ENCODE results near the gene SLC6A6.

Gene SLC6A6

GRCh38 chr3:14438262-14438661, 35.9 kb downstream of the SLC6A6 start:
- DNase-seq: no peak

DNA sequence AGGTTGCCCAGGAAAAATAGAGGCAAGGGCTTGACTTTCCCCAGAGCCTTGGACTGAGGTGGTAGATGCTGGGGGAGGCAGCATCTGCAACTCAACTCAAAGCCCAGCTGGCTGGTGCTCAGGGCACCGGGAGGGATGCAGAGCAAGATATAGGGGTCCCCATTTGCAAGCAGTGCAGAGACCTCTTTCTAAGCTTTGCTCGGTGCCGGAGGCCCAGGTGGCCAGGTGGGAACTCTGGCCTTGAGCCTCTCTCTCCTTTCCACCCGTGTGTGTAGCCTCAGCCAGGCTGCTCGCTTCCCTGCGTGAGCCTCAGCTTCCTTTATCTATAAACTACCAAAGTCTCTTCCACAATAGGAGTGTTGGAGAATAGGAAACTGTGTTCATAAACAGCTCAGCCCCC, 36.5 kb downstream of the SLC6A6 start:
- no peak for DNase-seq

DNA sequence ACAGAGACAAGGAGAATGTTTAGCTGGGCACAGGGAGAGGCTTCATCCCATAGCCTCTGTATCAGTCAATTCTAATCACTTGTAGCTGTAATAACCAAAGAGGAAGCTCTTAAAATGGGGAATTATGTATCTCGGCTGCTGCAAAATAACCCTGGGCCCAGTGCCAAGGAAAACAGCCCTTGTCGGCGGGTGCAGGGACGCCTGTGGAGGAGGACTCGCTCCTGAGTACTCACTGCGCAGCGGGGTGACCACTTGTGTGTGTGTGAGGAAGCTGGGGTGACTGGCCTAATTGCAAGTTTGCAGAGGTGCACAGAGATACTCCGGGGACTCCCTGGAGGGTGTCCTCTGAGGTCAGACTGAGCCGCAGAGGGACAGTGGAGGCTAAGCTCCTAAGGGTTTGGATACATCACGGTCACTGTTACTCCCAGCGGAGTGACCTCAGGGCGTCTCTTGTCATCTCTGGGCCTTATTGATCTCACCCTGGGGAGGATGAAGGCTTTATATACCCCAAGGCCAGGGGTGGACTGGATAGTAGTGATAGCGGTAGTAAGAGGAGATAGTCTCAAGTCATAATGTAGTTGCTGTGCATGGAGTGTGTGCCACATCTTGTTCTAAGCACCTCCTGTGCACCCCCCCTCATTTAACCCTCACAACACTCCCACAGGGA, 37.2 kb downstream of the SLC6A6 start:
- no peak for DNase-seq

- no peak for DNase-seq
Measured at GRCh38 chr3:14440168-14440518, 37.7 kb downstream of the SLC6A6 start.

DNA sequence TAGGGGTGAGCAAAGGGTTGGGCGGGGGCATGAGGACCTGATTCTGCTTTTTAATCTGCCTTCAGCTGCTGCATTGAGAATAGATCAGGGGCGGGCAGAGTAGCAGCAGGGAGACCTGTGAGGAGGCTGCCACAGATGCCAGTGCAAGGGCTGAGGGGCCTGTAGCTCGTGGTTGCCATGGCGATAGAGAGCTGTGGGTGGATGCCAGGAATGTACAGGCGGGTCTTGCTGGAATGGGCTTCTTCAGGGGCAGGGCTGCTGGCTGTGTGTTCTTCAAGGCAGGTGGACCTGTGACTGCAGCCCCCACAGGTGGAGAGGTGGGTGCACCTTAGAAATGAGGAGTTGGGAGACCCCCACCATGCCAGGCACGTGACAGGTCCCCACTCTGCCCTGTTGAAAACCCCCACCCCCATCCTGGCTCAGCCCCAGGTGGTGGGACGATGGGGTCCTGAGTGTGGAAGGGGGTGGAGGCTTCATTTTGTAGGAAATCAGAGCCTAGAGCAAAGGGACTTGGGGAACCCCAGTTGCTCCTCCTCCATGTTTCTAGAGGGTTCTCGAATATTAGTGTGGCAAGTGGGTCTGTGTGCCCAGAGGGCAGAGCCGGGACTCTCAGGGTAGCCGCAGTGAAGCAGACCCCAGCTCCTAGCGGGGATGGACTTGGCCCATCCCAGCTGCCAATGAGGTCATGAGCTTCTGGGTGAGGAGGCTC, 38.3 kb downstream of the SLC6A6 start:
- DNase-seq: no peak

DNA sequence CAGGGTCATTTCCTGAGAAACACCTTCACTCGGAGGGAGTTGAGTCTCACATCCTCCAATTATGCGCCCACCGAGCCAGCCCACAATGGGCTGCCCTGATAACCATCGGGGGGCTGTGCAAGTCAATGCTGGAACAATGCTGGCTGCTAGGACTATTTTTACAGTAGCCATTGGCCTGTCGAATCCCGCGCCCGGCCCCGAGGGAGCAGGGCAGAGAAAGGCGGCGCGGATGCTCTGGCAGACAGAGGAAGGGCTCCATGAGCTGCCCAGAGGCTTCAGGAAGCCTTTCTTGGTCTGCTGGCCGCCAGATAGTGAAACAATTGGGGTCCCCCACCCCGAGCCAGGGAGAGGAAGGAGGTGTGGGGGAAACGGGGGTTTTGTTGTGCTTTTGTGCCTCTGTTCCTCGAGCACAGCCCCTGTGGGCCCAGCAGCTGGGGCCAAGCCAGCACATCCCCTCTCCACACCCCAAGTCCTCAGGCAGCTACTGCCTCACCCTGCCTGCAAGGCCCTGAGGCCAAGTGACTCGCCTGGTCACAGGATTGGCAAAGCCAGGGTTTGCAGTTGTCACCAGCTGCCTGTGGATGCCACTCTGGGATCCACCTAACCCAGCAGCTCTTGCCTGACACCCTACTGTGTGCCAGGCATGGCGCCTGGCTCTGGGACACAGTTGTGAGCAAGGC, 39.0 kb downstream of the SLC6A6 start:
- no peak for DNase-seq

DNA sequence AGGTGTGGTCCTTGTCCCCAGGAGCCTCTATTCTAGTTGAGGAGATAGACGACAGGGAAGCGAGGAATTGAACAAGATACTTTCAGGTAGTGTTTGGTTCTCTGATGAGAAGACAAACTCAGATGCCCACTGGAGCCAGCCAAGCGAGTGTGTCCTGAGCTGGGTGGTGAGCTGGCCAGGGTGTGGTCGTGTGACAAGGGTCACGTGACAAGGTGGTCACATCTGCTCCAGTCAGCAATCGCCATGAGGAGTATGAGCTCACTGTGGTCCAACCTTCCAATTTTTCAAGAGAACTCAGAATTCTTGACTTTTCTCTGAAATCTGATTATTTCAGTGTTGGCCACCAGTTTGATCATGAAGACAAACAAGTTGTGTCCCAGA, 39.5 kb downstream of the SLC6A6 start:
- DNase-seq: no peak

DNA sequence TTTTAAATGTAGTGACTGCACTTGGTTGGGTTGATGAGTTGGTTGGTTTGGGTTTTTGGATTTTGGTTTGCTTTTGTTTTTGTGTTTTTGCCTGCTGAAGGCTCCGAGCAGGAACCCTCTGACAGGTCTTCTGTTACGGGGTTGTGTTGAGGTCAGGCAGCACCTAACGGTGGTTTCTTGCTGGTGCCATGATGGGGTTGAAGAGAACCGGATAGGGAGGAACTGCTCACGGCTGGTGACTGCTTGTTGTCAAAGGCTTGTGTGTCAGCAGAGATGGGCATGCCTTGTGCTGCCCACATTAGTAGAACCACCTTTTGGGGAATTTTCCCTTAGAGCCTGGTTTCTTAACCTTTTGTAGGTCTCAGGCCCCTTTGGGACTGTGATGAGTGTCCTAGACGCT, 42.0 kb downstream of the SLC6A6 start:
- no peak for DNase-seq

GRCh38 chr3:14445773-14446172, 43.4 kb downstream of the SLC6A6 start:
- DNase-seq: no peak

GRCh38 chr3:14446988-14447570, 44.7 kb downstream of the SLC6A6 start:
- no peak for DNase-seq

GRCh38 chr3:14448063-14448462, 45.7 kb downstream of the SLC6A6 start:
- DNase-seq: no peak

GRCh38 chr3:14448756-14449727, 46.6 kb downstream of the SLC6A6 start:
- DNase-seq: no peak

DNA sequence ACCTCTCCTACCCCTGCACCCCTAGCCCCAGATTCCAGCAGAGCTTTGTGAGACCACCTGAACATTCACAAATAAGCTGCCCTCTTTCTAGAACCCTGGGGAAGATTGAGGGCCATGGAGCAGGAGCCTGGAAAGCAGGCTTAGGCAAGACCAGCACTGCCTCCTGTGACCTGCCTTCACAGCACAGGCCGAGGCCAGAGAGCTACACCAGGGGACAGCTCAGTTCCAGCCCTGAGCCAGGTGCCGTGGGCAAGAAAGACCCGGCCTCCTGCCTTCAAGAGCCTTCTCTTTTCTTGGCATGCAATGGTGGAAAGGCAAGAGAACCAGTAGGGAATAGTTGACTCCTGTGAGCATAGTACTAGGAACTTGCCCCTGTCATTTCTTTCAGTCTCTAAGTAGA, 48.1 kb downstream of the SLC6A6 start:
- DNase-seq: no peak

DNA sequence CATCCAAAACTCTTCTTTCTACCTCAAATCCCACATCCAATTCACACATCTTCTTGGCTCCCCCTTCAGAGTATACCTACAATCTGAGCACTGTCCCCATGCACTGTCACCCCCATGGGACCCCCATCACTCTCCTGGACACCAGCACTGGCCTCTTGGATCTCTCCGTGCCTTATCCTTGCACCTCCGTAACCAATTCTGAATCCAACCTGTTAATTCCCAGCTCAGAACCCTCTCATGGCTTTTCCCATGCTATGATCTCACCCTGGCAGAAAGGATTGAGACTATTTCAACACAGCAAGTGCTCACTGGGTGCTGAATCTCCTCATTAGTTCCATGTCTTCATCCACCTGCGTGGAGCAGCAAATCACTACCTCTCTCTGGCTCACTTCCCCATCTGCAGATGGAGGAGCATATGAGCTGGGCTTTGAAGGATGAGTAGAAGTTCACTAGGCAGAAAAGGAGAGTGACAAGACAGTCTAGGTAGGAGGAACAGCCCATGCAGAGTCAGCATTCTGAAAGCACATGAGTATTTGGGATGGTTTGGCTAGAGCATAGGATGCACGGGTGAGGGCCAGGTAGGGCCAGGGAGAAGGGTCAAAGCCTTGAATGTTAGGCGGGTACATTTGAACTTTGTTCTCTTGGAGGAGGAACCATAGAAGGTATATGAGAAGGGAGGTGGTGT, 48.7 kb downstream of the SLC6A6 start:
- DNase-seq: no peak

DNA sequence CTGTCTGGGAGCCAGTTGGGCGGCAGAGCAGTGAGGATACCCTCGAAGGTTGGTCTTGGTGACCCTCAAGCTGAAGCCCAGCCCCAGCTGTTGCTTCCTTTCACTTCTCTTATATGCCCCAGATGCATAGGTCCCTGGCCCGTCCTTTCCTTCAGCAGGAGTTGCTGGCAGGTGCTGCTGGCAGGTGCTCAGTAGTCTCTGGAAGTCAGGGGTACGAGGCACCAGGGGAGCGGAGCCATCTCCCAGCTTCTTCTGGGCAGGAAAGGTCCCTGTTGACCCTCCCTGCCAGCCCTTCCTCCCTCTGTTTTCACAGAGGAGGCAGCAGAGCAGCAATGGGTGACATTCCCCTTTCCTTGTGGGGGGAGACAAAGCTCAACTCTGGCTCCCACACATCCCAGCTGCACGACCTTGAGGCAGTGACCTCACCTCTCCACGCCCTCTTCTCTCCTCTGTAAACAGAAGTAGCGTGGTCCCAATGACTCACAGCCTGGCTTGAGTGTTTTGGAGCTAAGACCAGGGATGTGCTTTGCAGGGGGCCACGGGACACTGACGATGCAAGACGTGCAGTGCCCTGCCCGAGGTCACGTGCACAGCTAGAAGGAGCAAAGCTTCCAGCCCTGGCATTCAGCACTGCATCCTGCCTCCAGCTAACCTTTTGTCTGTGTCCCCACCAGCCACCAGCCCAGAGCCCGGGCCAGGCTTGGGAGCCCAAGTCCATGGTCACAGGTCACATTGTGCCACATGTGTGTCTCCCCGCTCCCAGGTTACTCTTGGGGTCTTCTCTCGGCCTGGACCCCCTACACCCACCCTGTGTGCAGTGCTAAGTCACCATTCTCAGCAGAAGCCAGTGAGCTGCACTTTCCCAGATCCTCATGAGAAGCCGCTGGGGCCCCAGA, 49.7 kb downstream of the SLC6A6 start:
- DNase-seq: peak; percentile 68

DNA sequence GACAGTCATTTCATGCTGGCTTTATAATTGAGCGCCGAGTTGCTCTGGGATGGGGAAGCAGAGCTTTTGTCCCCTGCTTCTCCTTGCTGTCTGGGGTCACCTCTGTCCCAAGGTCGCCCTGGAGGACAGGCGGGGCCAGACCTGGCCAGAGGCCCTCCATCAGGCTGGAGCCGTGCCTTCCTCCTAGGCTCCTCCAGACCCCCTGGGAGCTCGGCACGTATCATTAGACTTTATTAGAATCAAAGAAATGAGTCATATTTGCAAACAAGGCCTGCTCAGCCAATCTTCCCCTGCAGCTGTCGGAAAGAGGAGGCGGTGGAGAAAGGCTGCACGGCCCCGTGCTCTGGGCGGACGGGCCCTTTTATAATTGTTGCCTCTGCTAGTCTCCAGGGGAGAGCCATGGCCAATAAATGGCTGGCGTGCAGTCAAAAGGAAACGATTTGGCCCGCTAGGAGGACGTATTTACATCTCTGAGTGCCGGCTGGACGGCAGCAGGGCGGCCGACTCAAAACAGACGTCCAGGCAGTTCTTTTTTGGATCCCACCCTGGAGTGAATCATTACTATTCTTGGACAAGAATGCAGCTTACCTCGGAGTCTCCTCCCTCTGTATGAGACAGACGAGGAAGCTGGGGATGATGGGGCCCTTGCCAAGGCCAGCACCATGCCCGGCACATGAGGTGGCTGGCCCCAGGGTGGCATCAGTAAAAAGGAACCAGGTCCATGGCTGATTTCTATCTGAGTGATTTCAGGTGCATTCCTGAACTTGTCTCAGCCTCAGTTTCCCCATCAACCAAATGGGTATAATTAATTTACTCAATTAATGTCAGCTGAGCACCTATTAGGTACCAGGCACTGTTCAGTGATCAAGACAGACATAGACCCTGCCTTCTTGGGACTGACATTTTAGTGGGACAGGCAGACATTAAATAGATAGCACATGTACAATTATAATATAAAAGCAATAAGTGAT, 50.6 kb downstream of the SLC6A6 start:
- DNase-seq: peak; percentile 81

- DNase-seq: no peak
Measured at GRCh38 chr3:14453876-14454638, 51.7 kb downstream of the SLC6A6 start.

DNA sequence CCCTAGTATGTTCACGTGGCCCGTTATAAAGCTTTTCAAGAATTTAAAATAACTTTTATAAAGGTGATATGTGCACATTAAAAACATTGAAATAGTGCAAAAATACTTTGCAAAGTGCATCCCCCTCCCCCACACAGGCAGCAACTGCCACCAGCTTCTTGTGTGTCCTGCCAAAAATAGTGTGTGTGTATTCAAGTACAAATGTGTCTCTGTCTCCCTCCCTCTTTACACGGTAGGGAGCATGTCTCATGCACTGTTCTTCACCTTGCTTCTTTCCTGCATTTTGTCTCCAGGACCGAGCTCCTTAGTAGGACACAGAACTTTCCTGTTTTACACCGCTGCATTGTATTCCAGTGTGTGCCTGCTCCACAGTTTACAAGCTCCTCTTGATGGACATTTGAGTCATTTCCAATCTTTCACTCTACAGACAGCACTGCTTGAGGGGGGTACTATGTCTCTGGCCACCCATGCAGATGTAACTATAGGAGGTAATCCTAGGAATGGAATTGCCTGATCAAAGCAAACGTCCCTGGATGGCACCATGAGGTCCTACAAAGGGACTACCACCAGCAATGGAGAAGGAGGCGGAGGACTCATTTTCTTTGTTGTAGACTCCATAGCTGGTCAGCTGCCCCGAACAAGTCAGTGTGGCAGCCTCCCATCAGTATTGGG, 52.4 kb downstream of the SLC6A6 start:
- DNase-seq: no peak

Measured in amniotic stem cell (primary cell).